Thoracic aorta (tissue), 2 donors: Measurements from ENCODE around the gene RIF1. TPM values are rescaled to one million over a fixed set of nuclear protein-coding genes. Genes with fewer than 3 reads are reported as not detected.

ENCODE experiments used
- ATAC-seq: fragments of 150-250 bp; one replicate; pipeline ENCODE4 v1.8.0; 2017; ENCODE audit warnings: low read depth; ENCODE audit not compliant: insufficient number of reproducible peaks, low FRiP score
- DNase-seq: peaks from one replicate; pipeline ENCODE4 v3.0.0-alpha.2; 2020; ENCODE audit warnings: low spot score
- H3K27ac ChIP-seq, 2 donors: fragments of 200-600 bp; sonication (generic); 1 replicate in 1 of 2; 2 replicates in 1 of 2; pipeline ENCODE4 v1.5.1; 2016; ENCODE audit warnings: mild to moderate bottlenecking in 2 of 2, moderate library complexity in 2 of 2
- H3K27me3 ChIP-seq: fragments of 200-600 bp; sonication (generic); replicated peaks from 2 replicates; pipeline ENCODE4 v1.6.0; 2016; ENCODE audit warnings: mild to moderate bottlenecking; ENCODE audit not compliant: insufficient read depth
- H3K36me3 ChIP-seq: fragments of 200-600 bp; sonication (generic); one replicate; pipeline ENCODE4 v1.5.1; 2016
- H3K4me1 ChIP-seq, 2 donors: fragments of 200-600 bp; sonication (generic); 1 replicate in 1 of 2; 2 replicates in 1 of 2; pipeline versions ENCODE4 v1.5.1 to v1.6.0; 2016; ENCODE audit warnings: low read depth in 2 of 2, mild to moderate bottlenecking in 1 of 2; ENCODE audit not compliant: control insufficient read depth in 1 of 2
- H3K4me3 ChIP-seq: fragments of 200-600 bp; sonication (generic); 2 replicates; pipeline ENCODE4 v1.5.1; 2016; ENCODE audit warnings: mild to moderate bottlenecking
- H3K9me3 ChIP-seq: fragments of 200-600 bp; sonication (generic); 2 replicates; pipeline ENCODE4 v1.5.1; 2016
- CTCF ChIP-seq: fragments of 200-600 bp; sonication (generic); IDR thresholded peaks from one replicate; pipeline ENCODE4 v1.5.1; 2019; ENCODE audit warnings: antibody characterized with exemption
- total RNA-seq, 2 donors: library from RNA; depleted of rRNA; stranded (reverse); fragments of >200 nt; gene quantifications; one replicate each; pipeline versions ENCODE4 v1.1.0 to v1.2.3, GENCODE V29; 2016

The RIF1 gene
- total RNA-seq, 2 donors from 2014 or later, result 45.4 to 48.2 TPM

- Histone ChIP-seq H3K4me1 (no peaks in the 10 kb centered on the region), H3K27ac (no peak overlapping the region), H3K4me3 (no peak overlapping the region), H3K27me3 (no peaks in the 10 kb centered on the region), H3K9me3 (no peaks in the 10 kb centered on the region), H3K36me3 (no peaks in the 10 kb centered on the region)
- no peak for DNase-seq
- TF ChIP-seq CTCF, result no peak
- ATAC-seq, result no peak
These were observed 114.1 kb downstream of the RIF1 start for GRCh38 chr2:151523850-151524249.

GRCh38 chr2:151525821-151526373 is 116.2 kb downstream of the RIF1 start:
- no peak overlapping the region for H3K4me3 ChIP-seq
- no peak overlapping the region for H3K27ac ChIP-seq
- no peaks in the 10 kb centered on the region for H3K4me1 ChIP-seq
- no peaks in the 10 kb centered on the region for H3K27me3 ChIP-seq
- no peak for ATAC-seq
- H3K9me3 ChIP-seq, result no peaks in the 10 kb centered on the region
- H3K36me3 ChIP-seq, result no peaks in the 10 kb centered on the region
- DNase-seq, result no peak
- TF ChIP-seq CTCF, result no peak

GRCh38 chr2:151526572-151527090 is 116.9 kb downstream of the RIF1 start:
- H3K4me1 ChIP-seq, result no peaks in the 10 kb centered on the region
- no peak overlapping the region for H3K4me3 ChIP-seq
- ATAC-seq, result no peak
- no peak for DNase-seq
- H3K27me3 ChIP-seq, result no peaks in the 10 kb centered on the region
- no peak overlapping the region for H3K27ac ChIP-seq
- H3K36me3 ChIP-seq, result no peaks in the 10 kb centered on the region
- TF ChIP-seq CTCF, result no peak
- H3K9me3 ChIP-seq, result no peaks in the 10 kb centered on the region

Other genes with a start within 250 kb of the RIF1 start
- 1 to 10 TPM; 2.0 to 5.3 TPM for gene RBM43, start 148.0 kb upstream of the RIF1 start, total RNA-seq
- 1 to 10 TPM; 7.9 to 9.2 TPM for gene NMI, start 120.2 kb upstream of the RIF1 start, total RNA-seq
- 10 to 100 TPM in 1 of 2 donors, 1 to 10 TPM in 1; 6.9 to 12.0 TPM for gene TNFAIP6, start 52.3 kb upstream of the RIF1 start, total RNA-seq